Stimulated activated CD8-positive, alpha-beta memory T cell treated with anti-CD3 and anti-CD28 coated beads, Interleukin-15, amount 100 ng/mL, for 1 hour (primary cell): Measurements from ENCODE around the gene GIMAP6.
"Not testable (repeated sequence)": the region's sequence is repeated elsewhere in the genome, so short reads cannot be mapped to it uniquely, and the experiment has no call there.

ENCODE experiments used
- DNase-seq: peaks from one replicate; pipeline ENCODE4 v3.0.0-alpha.2; 2020; ENCODE audit warnings: low read depth

Gene GIMAP6

GRCh38 chr7:150645259-150646020, 13.3 kb upstream of the GIMAP6 start:
- DNase-seq, result no peak

- DNase-seq, result no peak
Observed at GRCh38 chr7:150642926-150643325, 10.7 kb upstream of the GIMAP6 start.

GRCh38 chr7:150641854-150642253, 9.7 kb upstream of the GIMAP6 start:
- no peak for DNase-seq

- DNase-seq, result no peak
Observed at GRCh38 chr7:150633926-150634325, 1.7 kb upstream of the GIMAP6 start.

GRCh38 chr7:150631084-150631826, 930 bp downstream of the GIMAP6 start:
- DNase-seq, result peak; percentile 19

GRCh38 chr7:150629347-150629746, 2.8 kb downstream of the GIMAP6 start:
- DNase-seq, result no peak

- no peak for DNase-seq
Observed at GRCh38 chr7:150627959-150628358, 4.2 kb downstream of the GIMAP6 start.

GRCh38 chr7:150626696-150627095, 5.5 kb downstream of the GIMAP6 start:
- no peak for DNase-seq

GRCh38 chr7:150621376-150621775, 10.8 kb downstream of the GIMAP6 start:
- no peak for DNase-seq

GRCh38 chr7:150620617-150621371, 11.4 kb downstream of the GIMAP6 start:
- no peak for DNase-seq

GRCh38 chr7:150620061-150620460, 12.1 kb downstream of the GIMAP6 start:
- DNase-seq, result no peak

- not testable (repeated sequence) for DNase-seq
Observed at GRCh38 chr7:150615221-150615755, 16.9 kb downstream of the GIMAP6 start.

- DNase-seq, result not testable (repeated sequence)
Observed at GRCh38 chr7:150614426-150614825, 17.8 kb downstream of the GIMAP6 start.

- DNase-seq, result no peak
Observed at GRCh38 chr7:150613880-150614279, 18.3 kb downstream of the GIMAP6 start.

GRCh38 chr7:150612925-150613324, 19.3 kb downstream of the GIMAP6 start:
- no peak for DNase-seq

- DNase-seq, result no peak
Observed at GRCh38 chr7:150610233-150610632, 22.0 kb downstream of the GIMAP6 start.

- not testable (repeated sequence) for DNase-seq
Observed at GRCh38 chr7:150603600-150603999, 28.6 kb downstream of the GIMAP6 start.

- DNase-seq, result no peak
Observed at GRCh38 chr7:150595361-150595760, 36.8 kb downstream of the GIMAP6 start.

- no peak for DNase-seq
Observed at GRCh38 chr7:150594805-150595204, 37.4 kb downstream of the GIMAP6 start.

GRCh38 chr7:150587551-150587950, 44.6 kb downstream of the GIMAP6 start:
- no peak for DNase-seq

- no peak for DNase-seq
Observed at GRCh38 chr7:150586785-150587152, 45.4 kb downstream of the GIMAP6 start.

GRCh38 chr7:150586068-150586784, 46.0 kb downstream of the GIMAP6 start:
- no peak for DNase-seq
